Gastrocnemius medialis (tissue), 4 donors: ENCODE results near the gene MED28. TPM values are rescaled to one million over a fixed set of nuclear protein-coding genes. Genes with fewer than 3 reads are reported as not detected.
"Not testable (repeated sequence)": the region's sequence is repeated elsewhere in the genome, so short reads cannot be mapped to it uniquely, and the experiment has no call there.

Experiments
- ATAC-seq, 2 donors: fragments of 150-250 bp; one replicate each; pipeline ENCODE4 v1.9.1; 2016
- DNase-seq, 2 donors: peaks; one replicate each; pipeline ENCODE4 v3.0.0-alpha.2; 2019
- H3K27ac ChIP-seq, 4 donors: fragments of 200-600 bp; sonication (generic); 1 replicate in 1 of 4; 2 replicates in 3 of 4; pipeline ENCODE4 v1.5.1; 2016 to 2018; ENCODE audit warnings: mild to moderate bottlenecking in 2 of 4, moderate library complexity in 1 of 4
- H3K27me3 ChIP-seq, 3 donors: fragments of 200-600 bp; sonication (generic) in 2 of 3; 1 replicate in 1 of 3; 2 replicates in 2 of 3; pipeline versions ENCODE4 v1.5.1 to v1.6.0; 2016 to 2019; ENCODE audit warnings: mild to moderate bottlenecking in 1 of 3, moderate library complexity in 1 of 3
- H3K36me3 ChIP-seq, 2 donors: fragments of 200-600 bp; sonication (generic) in 1 of 2; one replicate each; pipeline ENCODE4 v1.5.1; 2017 to 2018
- H3K4me1 ChIP-seq, 2 donors: fragments of 200-600 bp; sonication (generic) in 1 of 2; one replicate each; pipeline ENCODE4 v1.5.1; 2016 to 2017; ENCODE audit warnings: mild to moderate bottlenecking in 2 of 2
- H3K4me3 ChIP-seq, 4 donors: fragments of 200-600 bp; sonication (generic) in 3 of 4; 1 replicate in 1 of 4; 2 replicates in 3 of 4; pipeline ENCODE4 v1.5.1; 2016 to 2019; ENCODE audit warnings: mild to moderate bottlenecking in 2 of 4
- H3K9me3 ChIP-seq, 3 donors: fragments of 200-600 bp; sonication (generic) in 2 of 3; 1 replicate in 1 of 3; 2 replicates in 2 of 3; pipeline ENCODE4 v1.5.1; 2016 to 2019
- CTCF ChIP-seq, 5 experiments: fragments of 450-650 bp in 3 of 5; fragments of 200-600 bp in 2 of 5; sonication (generic) in 2 of 5; IDR thresholded peaks in 4 of 5; conservative IDR thresholded peaks in 1 of 5; 1 replicate in 4 of 5; 2 replicates in 1 of 5; pipeline ENCODE4 v1.5.1; 2016 to 2019; ENCODE audit warnings: antibody characterized with exemption in 5 of 5, mild to moderate bottlenecking in 3 of 5, moderate library complexity in 3 of 5
- POLR2A ChIP-seq, 2 donors: fragments of 450-650 bp; IDR thresholded peaks; one replicate each; pipeline ENCODE4 v1.6.1; 2017; ENCODE audit warnings: antibody characterized with exemption in 2 of 2, mild to moderate bottlenecking in 2 of 2, moderate library complexity in 2 of 2
- in situ Hi-C, 4 donors: fragments of 200-750 bp; cut with MboI; loops; one replicate each; pipeline versions ENCODE4 v1.15.0 to v1.8.0; 2017; ENCODE audit warnings: low sequenced_read_pairs in 4 of 4
- intact Hi-C: fragments of 100-400 bp; cut with DNase I; formaldehyde crosslinking; loops from one replicate; pipeline ENCODE4 v1.15.1; 2023; ENCODE audit warnings: low total_unique reads
- total RNA-seq, 4 donors: library from RNA; depleted of rRNA; stranded (reverse); fragments of >200 nt; gene quantifications; one replicate each; pipeline versions ENCODE4 v1.1.0 to v1.2.3, GENCODE V29; 2016

MED28 gene
- 10 to 100 TPM in 3 of 4 donors, 1 to 10 TPM in 1; 4.5 to 20.0 (median 17.5) TPM for total RNA-seq

GRCh38 chr4:17614416-17615299 lies at the start of gene MED28:
Gene MED28 (plus strand): TSS chr4:17614641. CDS start chr4:17614655, 14 bp downstream.
- peak; percentile 88 to 90 for ATAC-seq
- Histone ChIP-seq H3K36me3 (peaks cover 0 to 18% of the 10 kb centered on the region in 2 donors), H3K27me3 (no peaks in the 10 kb centered on the region), H3K4me1 (peaks cover 45% of the 10 kb centered on the region in 2 donors), H3K27ac (peak within 1 kb of the TSS; percentile 91 to 98 (median 97)), H3K9me3 (no peaks in the 10 kb centered on the region), H3K4me3 (peak within 1 kb of the TSS; percentile 70 to 98 (median 92))
- intact Hi-C loops (loop anchor here (1.0 to 2.0 kb wide), 2 partner anchors 20 to 37 kb away; partner anchors contain the start of gene LAP3), in situ Hi-C loops (loop anchor here in 1 of 4 donors (10.0 kb wide), 1 partner anchor 190 kb away; no protein-coding TSS in a partner anchor)
- TF ChIP-seq CTCF (IDR thresholded peaks at IDR 0.05 in 4 of 5, conservative IDR thresholded peaks at IDR 0.05 in 1 of 5) (peak in 3 of 5 experiments; percentile 23 to 51 (median 24)), POLR2A (IDR thresholded peaks at IDR 0.05) (peak; percentile 96 to 97)
- peak; percentile 94 to 95 for DNase-seq

GRCh38 chr4:17565846-17566245 lies 48.6 kb upstream of the MED28 start:
- no peaks in the 10 kb centered on the region for H3K4me1 ChIP-seq
- H3K9me3 ChIP-seq = no peaks in the 10 kb centered on the region
- intact Hi-C loops (no loop called here), in situ Hi-C loops (loop anchor here in 2 of 4 donors (25.0 kb wide), 1 partner anchor 246 kb away; the partner anchor contains the start of genes DCAF16 (in 2 of the 2) and NCAPG (in 2 of the 2))
- DNase-seq (no peak), ATAC-seq (no peak)
- H3K4me3 ChIP-seq = no peak overlapping the region
- no peaks in the 10 kb centered on the region for H3K27me3 ChIP-seq
- TF ChIP-seq POLR2A (IDR thresholded peaks at IDR 0.05) (no peak), CTCF (IDR thresholded peaks at IDR 0.05 in 4 of 5, conservative IDR thresholded peaks at IDR 0.05 in 1 of 5) (no peak)
- H3K36me3 ChIP-seq = no peaks in the 10 kb centered on the region
- H3K27ac ChIP-seq = no peak overlapping the region

- Histone ChIP-seq H3K27me3 (no peaks in the 10 kb centered on the region), H3K4me1 (no peaks in the 10 kb centered on the region), H3K36me3 (no peaks in the 10 kb centered on the region), H3K4me3 (no peak overlapping the region), H3K27ac (no peak overlapping the region), H3K9me3 (no peaks in the 10 kb centered on the region)
- no peak for TF ChIP-seq POLR2A (IDR thresholded peaks at IDR 0.05)
- TF ChIP-seq CTCF (IDR thresholded peaks at IDR 0.05 in 4 of 5, conservative IDR thresholded peaks at IDR 0.05 in 1 of 5) = no peak
- no peak for DNase-seq
- in situ Hi-C loops (loop anchor here in 2 of 4 donors (25.0 kb wide), 1 partner anchor 245 kb away; the partner anchor contains the start of genes DCAF16 (in 2 of the 2) and NCAPG (in 2 of the 2)), intact Hi-C loops (no loop called here)
- no peak for ATAC-seq
These were observed 47.2 kb upstream of the MED28 start for GRCh38 chr4:17567271-17567670.

- Histone ChIP-seq H3K27ac (no peak overlapping the region), H3K36me3 (no peaks in the 10 kb centered on the region), H3K4me3 (no peak overlapping the region), H3K4me1 (peaks cover 15 to 16% of the 10 kb centered on the region in 2 donors), H3K9me3 (no peaks in the 10 kb centered on the region), H3K27me3 (no peaks in the 10 kb centered on the region)
- intact Hi-C loops = no loop called here
- in situ Hi-C loops = loop anchor here in 3 of 4 donors (10.0 to 25.0 kb wide), 2 partner anchors 231 to 238 kb away; partner anchors contain the start of genes DCAF16 (in 2 of the 3) and NCAPG (in 2 of the 3)
- DNase-seq = no peak
- no peak for TF ChIP-seq POLR2A (IDR thresholded peaks at IDR 0.05)
- no peak for TF ChIP-seq CTCF (IDR thresholded peaks at IDR 0.05 in 4 of 5, conservative IDR thresholded peaks at IDR 0.05 in 1 of 5)
- ATAC-seq = no peak
These were observed 40.2 kb upstream of the MED28 start for GRCh38 chr4:17574206-17574605.

GRCh38 chr4:17575177-17575576 lies 39.3 kb upstream of the MED28 start:
- H3K9me3 ChIP-seq, DNase-seq, H3K36me3 ChIP-seq, intact Hi-C loops, ATAC-seq, H3K27me3 ChIP-seq, H3K27ac ChIP-seq, H3K4me3 ChIP-seq: not testable (repeated sequence)
- H3K4me1 ChIP-seq = peaks cover 16 to 22% of the 10 kb centered on the region in 2 donors
- in situ Hi-C loops = loop anchor here in 2 of 4 donors (10.0 to 25.0 kb wide), 2 partner anchors 230 to 437 kb away; partner anchors contain the start of gene LCORL (in 2 of the 2)
